Stimulated activated naive CD8-positive, alpha-beta T cell treated with anti-CD3 and anti-CD28 coated beads, Interleukin-15, Interleukin-2, amounts not matched to agents 100 ng/mL and 50 ng/mL, for 24 hours (primary cell): ENCODE data around the gene DLX5.

Source experiments
- H3K27ac Mint-ChIP-seq: one replicate; pipeline ENCODE4 v1.8.0; 2021; ENCODE audit warnings: mild to moderate bottlenecking, mixed read lengths
- H3K27me3 Mint-ChIP-seq: one replicate; pipeline ENCODE4 v1.8.0; 2021; ENCODE audit warnings: mixed read lengths
- H3K36me3 Mint-ChIP-seq: one replicate; pipeline ENCODE4 v1.8.0; 2021; ENCODE audit warnings: low read depth, mixed read lengths
- H3K4me1 Mint-ChIP-seq: one replicate; pipeline ENCODE4 v1.8.0; 2021; ENCODE audit warnings: low read depth, mixed read lengths
- H3K4me3 Mint-ChIP-seq: one replicate; pipeline ENCODE4 v1.8.0; 2021; ENCODE audit warnings: mild to moderate bottlenecking, mixed read lengths
- H3K9me3 Mint-ChIP-seq: one replicate; pipeline ENCODE4 v1.8.0; 2021; ENCODE audit warnings: mixed read lengths

Gene DLX5

GRCh38 chr7:97021747-97022490 is 2.7 kb downstream of the DLX5 start:
- Mint-ChIP-seq H3K36me3 (peaks cover 4% of the 10 kb centered on the region), H3K27me3 (peaks cover 94% of the 10 kb centered on the region), H3K27ac (no peak overlapping the region), H3K4me3 (no peak overlapping the region), H3K9me3 (no peaks in the 10 kb centered on the region), H3K4me1 (peaks cover 43% of the 10 kb centered on the region)

DNA sequence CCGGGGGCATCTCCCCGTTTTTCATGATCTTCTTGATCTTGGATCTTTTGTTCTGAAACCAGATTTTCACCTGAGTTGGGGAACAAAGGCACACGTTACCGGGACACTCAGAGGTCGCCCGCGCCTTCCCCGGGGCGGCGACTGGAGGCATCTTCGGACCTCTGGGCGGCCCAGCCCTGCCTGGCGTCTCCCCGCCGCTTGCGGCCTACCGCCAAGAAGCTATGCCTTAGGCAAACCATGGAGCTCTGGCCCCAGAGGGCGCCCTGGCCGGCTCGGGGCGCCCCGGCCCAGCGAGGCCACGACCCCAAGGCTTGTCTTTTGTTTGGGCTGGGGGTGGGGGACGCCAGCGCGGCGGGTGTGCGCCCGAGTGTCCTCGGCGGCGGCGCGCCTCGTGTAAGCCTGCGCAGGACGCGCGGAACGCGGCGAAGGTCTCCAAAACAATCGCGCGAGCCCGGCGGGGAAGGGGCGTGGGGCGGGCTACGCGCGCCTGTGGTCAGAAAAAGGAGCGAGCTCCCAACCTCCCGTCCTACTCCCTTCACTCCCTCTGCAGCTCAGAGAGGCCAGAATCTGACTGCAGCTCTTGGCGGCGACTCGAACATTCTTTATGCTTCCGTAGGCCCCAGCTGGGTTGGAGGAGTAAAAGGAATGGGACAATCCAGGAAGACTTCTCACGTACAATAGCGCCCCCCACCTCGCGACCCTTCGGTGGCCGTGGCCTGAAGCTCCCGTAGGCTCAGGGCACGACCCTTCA is 3.5 kb downstream of the DLX5 start:
- Mint-ChIP-seq H3K4me3 (no peak overlapping the region), H3K27ac (no peak overlapping the region), H3K27me3 (peaks cover 93% of the 10 kb centered on the region), H3K4me1 (peaks cover 35% of the 10 kb centered on the region), H3K9me3 (no peaks in the 10 kb centered on the region), H3K36me3 (peaks cover 4% of the 10 kb centered on the region)

DNA sequence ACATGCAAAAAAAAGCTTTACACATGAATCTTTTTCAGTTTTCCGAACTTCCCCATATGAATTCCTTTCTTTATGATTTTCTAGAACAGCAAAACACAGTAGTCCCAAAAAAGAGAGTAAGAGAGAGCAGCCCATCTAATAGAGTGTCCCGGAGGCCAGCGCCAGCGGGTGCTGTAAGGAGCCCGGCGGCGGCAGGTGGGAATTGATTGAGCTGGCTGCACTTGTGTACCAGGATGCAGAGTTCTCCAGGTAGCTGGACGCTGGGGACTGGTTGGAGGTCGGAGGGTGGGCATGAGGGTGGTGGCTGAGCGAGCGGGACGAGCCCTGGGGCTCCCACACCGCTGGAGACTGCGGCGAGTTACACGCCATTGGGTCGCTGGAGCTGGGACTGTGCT is 4.0 kb downstream of the DLX5 start:
- no peaks in the 10 kb centered on the region for H3K9me3 Mint-ChIP-seq
- H3K4me3 Mint-ChIP-seq: peak overlapping the region; percentile 37
- H3K27ac Mint-ChIP-seq: no peak overlapping the region
- peaks cover 4% of the 10 kb centered on the region for H3K36me3 Mint-ChIP-seq
- H3K4me1 Mint-ChIP-seq: peaks cover 30% of the 10 kb centered on the region
- H3K27me3 Mint-ChIP-seq: peaks cover 93% of the 10 kb centered on the region

DNA sequence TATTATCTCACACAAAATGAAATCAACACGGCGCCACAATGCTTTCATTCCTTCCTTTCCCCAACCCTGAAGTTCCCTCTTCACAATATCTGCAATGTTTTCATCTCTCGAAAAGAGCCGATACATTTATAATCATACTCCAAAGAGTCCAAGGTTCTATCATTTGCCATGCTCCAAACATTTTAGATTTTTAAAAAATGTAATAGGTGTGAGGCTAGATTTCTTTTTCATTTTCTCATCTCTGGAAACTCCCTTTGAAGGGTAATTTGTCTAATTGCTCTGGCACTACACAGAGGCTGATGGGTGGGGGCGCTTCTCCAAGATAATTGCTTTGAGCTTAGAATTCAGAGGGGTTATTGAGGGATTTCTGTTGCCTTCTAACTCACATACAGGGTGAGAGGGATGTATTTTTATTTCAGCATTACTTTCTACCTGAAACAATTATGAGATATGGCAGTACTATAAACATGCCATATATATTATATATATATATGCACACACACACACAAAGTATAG is 4.9 kb downstream of the DLX5 start:
- H3K36me3 Mint-ChIP-seq: peaks cover 4% of the 10 kb centered on the region
- no peak overlapping the region for H3K4me3 Mint-ChIP-seq
- H3K27ac Mint-ChIP-seq: no peak overlapping the region
- peaks cover 30% of the 10 kb centered on the region for H3K4me1 Mint-ChIP-seq
- H3K27me3 Mint-ChIP-seq: peaks cover 93% of the 10 kb centered on the region
- no peaks in the 10 kb centered on the region for H3K9me3 Mint-ChIP-seq

DNA sequence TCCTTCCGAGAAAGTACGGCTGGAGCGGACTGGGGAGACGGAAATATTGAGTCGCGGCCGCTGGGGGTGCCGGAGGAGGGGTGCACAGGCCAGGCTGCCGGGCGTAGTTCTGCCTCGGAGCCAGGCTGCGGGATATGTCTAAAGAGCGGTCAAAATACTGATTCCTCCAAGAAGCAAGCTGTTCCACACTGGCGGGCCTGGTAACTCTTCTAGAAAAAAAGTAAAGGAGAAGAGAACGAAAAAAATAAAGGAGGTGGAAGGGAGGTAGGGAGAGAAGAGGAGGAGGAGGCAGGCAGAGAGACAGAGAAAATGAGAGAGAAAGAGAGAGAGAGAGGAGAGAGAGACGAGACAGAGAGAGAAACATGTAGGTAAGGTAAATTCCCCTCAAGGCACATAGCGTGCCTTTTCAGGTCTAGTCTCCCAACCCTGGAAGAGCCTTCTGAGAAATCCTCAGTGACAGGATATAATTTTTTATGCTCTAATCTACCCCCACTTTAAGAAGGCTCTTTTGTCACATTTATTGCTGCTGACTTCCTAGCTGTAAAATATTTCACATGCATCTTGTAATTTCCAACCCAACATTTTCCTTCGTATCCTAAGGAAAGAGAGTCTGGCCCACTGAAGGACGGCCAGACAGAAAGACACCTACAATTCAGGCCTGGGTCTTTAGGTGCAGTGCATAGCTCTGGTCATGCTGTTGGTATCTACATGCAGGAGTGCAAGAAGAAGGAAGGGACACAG is 5.7 kb downstream of the DLX5 start:
- Mint-ChIP-seq H3K27ac (no peak overlapping the region), H3K9me3 (no peaks in the 10 kb centered on the region), H3K27me3 (peaks cover 93% of the 10 kb centered on the region), H3K36me3 (peaks cover 4% of the 10 kb centered on the region), H3K4me3 (no peak overlapping the region), H3K4me1 (peaks cover 25% of the 10 kb centered on the region)

- no peak overlapping the region for H3K27ac Mint-ChIP-seq
- no peak overlapping the region for H3K4me3 Mint-ChIP-seq
- no peaks in the 10 kb centered on the region for H3K9me3 Mint-ChIP-seq
- peaks cover 4% of the 10 kb centered on the region for H3K36me3 Mint-ChIP-seq
- peaks cover 93% of the 10 kb centered on the region for H3K27me3 Mint-ChIP-seq
- H3K4me1 Mint-ChIP-seq: peaks cover 23% of the 10 kb centered on the region
Measured at GRCh38 chr7:97018126-97018601, 6.5 kb downstream of the DLX5 start.

- Mint-ChIP-seq H3K4me1 (peaks cover 16% of the 10 kb centered on the region), H3K9me3 (no peaks in the 10 kb centered on the region), H3K27me3 (peaks cover 92% of the 10 kb centered on the region), H3K4me3 (no peak overlapping the region), H3K27ac (no peak overlapping the region), H3K36me3 (peaks cover 4% of the 10 kb centered on the region)
Measured at GRCh38 chr7:97017192-97018125, 7.2 kb downstream of the DLX5 start.

DNA sequence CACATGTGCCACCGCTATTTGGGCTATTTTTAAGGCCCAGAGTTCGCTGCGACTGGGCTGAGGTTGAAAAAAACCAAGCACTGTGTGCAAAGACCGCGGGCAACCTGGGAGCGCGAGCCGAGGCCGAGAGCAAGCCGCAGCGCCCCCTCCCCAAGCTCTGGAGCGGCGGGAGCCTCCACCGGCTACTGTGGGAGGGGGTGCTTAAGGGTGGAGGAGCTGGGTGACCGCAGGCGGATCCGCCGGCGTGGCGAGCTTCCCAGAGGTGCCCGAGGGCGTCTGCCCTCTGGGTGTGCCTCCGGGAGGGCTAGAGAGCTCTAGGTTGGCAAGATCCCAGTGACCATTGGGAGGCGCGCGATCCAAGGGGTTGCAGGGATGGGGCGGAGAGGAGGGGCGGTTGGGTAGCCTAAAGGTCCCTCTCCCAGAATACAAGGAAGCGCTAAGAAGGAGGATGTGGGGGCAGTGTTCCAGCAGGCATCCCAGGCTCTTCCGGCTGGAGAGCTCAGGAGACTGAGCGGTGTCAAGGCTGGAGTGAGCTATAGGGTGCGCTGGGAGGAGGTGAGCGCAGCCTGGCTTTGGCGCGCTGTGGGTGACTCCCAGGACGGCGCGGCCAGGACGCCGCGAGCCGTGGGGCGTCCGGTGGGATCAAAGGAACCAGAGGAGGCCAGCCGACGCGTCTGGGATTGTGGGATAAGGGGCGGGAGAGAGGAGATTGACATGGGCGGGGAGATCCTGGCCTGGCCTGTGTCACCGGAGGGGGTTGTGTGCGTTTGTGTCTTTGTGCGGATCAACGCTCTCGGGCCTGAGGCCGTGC is 8.0 kb downstream of the DLX5 start:
- H3K4me1 Mint-ChIP-seq: peaks cover 9% of the 10 kb centered on the region
- peaks cover 4% of the 10 kb centered on the region for H3K36me3 Mint-ChIP-seq
- H3K27ac Mint-ChIP-seq: no peak overlapping the region
- H3K9me3 Mint-ChIP-seq: no peaks in the 10 kb centered on the region
- H3K27me3 Mint-ChIP-seq: peaks cover 92% of the 10 kb centered on the region
- no peak overlapping the region for H3K4me3 Mint-ChIP-seq

DNA sequence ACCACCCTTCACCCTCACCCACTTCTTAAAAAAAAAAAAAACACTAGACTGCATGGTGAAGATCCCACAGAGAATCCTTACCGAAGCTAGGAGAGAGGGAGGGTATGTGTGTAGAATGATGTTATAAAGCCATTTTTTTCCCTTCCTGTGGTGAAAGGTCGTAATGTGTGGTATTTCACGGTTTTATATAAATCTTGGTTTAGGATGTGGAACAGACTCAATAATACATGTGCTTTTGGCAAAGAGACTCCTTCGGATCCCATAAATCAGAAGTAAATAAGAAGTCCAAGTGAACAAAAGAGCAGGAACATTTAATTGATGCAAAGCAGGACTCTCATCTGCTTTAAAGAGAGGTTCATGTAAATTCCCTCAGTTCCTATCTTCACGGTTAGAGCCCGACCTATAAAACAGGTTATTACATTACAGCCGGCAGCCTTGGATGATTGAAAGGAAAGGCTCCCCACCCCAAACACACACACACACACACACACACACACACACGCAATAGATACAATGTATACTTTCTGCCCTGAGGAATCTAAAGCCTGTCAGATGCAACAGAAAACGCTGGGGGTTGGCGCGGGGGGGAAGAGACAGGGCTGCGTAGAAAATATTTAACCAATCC is 8.8 kb downstream of the DLX5 start:
- peaks cover 9% of the 10 kb centered on the region for H3K4me1 Mint-ChIP-seq
- no peak overlapping the region for H3K4me3 Mint-ChIP-seq
- H3K36me3 Mint-ChIP-seq: peaks cover 4% of the 10 kb centered on the region
- H3K27me3 Mint-ChIP-seq: peaks cover 95% of the 10 kb centered on the region
- no peak overlapping the region for H3K27ac Mint-ChIP-seq
- H3K9me3 Mint-ChIP-seq: no peaks in the 10 kb centered on the region

- peaks cover under 1% of the 10 kb centered on the region for H3K36me3 Mint-ChIP-seq
- peaks cover 95% of the 10 kb centered on the region for H3K27me3 Mint-ChIP-seq
- peaks cover 3% of the 10 kb centered on the region for H3K4me1 Mint-ChIP-seq
- H3K9me3 Mint-ChIP-seq: no peaks in the 10 kb centered on the region
- no peak overlapping the region for H3K4me3 Mint-ChIP-seq
- no peak overlapping the region for H3K27ac Mint-ChIP-seq
Measured at GRCh38 chr7:97015279-97015678, 9.4 kb downstream of the DLX5 start.

DNA sequence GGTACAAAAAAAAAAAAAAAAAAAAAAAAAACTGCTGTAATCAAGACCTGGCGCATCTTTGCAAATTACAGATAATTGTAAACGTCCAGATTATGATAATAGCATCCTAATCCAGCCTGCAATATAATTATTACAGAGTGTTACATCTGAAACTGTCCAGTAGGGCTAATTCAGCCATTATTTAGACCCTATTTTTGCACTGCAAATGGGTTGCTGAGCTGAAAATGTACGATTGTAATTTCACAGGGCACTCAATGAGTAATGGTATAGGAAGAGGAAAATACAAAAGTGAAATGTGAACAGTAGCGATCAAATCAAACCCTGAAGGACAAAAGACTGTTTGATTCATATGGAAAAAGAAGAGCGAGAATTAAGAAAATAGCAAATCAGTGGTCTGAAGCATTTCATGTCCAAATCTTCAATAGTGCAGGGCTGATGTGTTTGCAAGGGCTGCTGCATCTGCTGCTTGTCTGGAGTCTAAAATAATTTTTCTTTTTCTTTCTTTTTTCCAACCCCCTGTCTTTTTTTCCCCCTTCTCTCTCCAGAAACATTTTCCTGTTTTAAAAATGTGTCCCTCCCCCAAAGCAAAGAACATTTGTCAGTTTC is 10.4 kb downstream of the DLX5 start:
- H3K4me1 Mint-ChIP-seq: peaks cover 3% of the 10 kb centered on the region
- H3K27ac Mint-ChIP-seq: no peak overlapping the region
- no peak overlapping the region for H3K4me3 Mint-ChIP-seq
- no peaks in the 10 kb centered on the region for H3K9me3 Mint-ChIP-seq
- no peaks in the 10 kb centered on the region for H3K36me3 Mint-ChIP-seq
- peaks cover 95% of the 10 kb centered on the region for H3K27me3 Mint-ChIP-seq

DNA sequence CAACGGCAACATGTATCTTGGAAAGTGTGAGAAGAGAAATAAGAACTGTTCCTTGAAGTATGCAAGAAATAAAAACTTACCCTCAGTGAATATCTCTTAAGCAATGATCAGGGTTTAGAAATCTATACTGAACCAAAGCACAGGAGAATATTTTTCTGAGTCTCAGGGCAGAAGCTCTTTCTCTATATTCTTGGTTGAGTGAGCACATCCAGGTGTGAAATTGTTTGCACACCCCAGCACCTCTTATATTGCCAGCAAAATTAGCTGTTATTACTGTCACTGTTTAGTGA is 10.8 kb downstream of the DLX5 start:
- H3K36me3 Mint-ChIP-seq: no peaks in the 10 kb centered on the region
- H3K4me3 Mint-ChIP-seq: no peak overlapping the region
- no peak overlapping the region for H3K27ac Mint-ChIP-seq
- peaks cover 3% of the 10 kb centered on the region for H3K4me1 Mint-ChIP-seq
- H3K27me3 Mint-ChIP-seq: peaks cover 95% of the 10 kb centered on the region
- H3K9me3 Mint-ChIP-seq: no peaks in the 10 kb centered on the region
